Sigmoid colon (tissue), 7 donors: ENCODE data around the gene MKRN1. TPM values are rescaled to one million over a fixed set of nuclear protein-coding genes. Genes with fewer than 3 reads are reported as not detected.

Experiments used
- DNase-seq: peaks from one replicate; pipeline ENCODE4 v3.0.0-alpha.2; 2019
- H3K27ac ChIP-seq, 4 donors: fragments of 200-600 bp; sonication (generic); one replicate each; pipeline ENCODE4 v1.5.1; 2016 to 2019; ENCODE audit warnings: mild to moderate bottlenecking in 1 of 4
- H3K27me3 ChIP-seq, 3 donors: fragments of 200-600 bp; sonication (generic); one replicate each; pipeline ENCODE4 v1.5.1; 2019; ENCODE audit warnings: mild to moderate bottlenecking in 1 of 3
- H3K36me3 ChIP-seq, 4 donors: fragments of 200-600 bp; sonication (generic); one replicate each; pipeline ENCODE4 v1.5.1; 2016 to 2019
- H3K4me1 ChIP-seq, 4 donors: fragments of 200-600 bp; sonication (generic); one replicate each; pipeline ENCODE4 v1.5.1; 2017 to 2019
- H3K4me3 ChIP-seq, 4 donors: fragments of 200-600 bp; sonication (generic); one replicate each; pipeline ENCODE4 v1.5.1; 2017 to 2019; ENCODE audit warnings: mild to moderate bottlenecking in 2 of 4, moderate library complexity in 1 of 4
- H3K9me3 ChIP-seq, 4 donors: fragments of 200-600 bp in 3 of 4; sonication (generic) in 3 of 4; one replicate each; pipeline versions ENCODE4 v1.5.1 to v1.6.1; 2013 to 2019
- EP300 ChIP-seq, 4 donors: sonication (generic); formaldehyde crosslinking; IDR thresholded peaks; one replicate each; pipeline ENCODE4 v1.6.1; 2017; ENCODE audit warnings: antibody characterized with exemption in 4 of 4
- POLR2A ChIP-seq, 2 donors: fragments of 450-650 bp; IDR thresholded peaks; one replicate each; pipeline ENCODE4 v1.6.1; 2016; ENCODE audit warnings: antibody characterized with exemption in 2 of 2, mild to moderate bottlenecking in 2 of 2, moderate library complexity in 2 of 2
- POLR2AphosphoS5 ChIP-seq, 4 donors: sonication (generic); formaldehyde crosslinking; IDR thresholded peaks; one replicate each; pipeline ENCODE4 v1.6.1; 2017; ENCODE audit warnings: antibody characterized with exemption in 4 of 4
- WGBS, 2 donors: extraction: QIAGEN DNeasy Blood & Tissue Kit; methylation state at CpG; one replicate each; pipeline ENCODE4 v1.1.7; 2013; 5-methylcytosine and 5-hydroxymethylcytosine counted together
- intact Hi-C: fragments of 100-400 bp; cut with DNase I; formaldehyde crosslinking; loops from one replicate; pipeline ENCODE4 v1.15.1; 2023
- polyA plus RNA-seq, 3 donors: library from polyadenylated mRNA; stranded (reverse); fragments of 200-250 nt; gene quantifications; one replicate each; pipeline ENCODE4 v1.2.3, GENCODE V29; 2013
- total RNA-seq, 4 donors: library from RNA; depleted of rRNA; stranded (reverse); fragments of >200 nt; gene quantifications; one replicate each; pipeline ENCODE4 v1.1.0, GENCODE V29; 2016
- TF ChIP-seq, protein P1 (sequence below), 4 experiments: fragments of 450-650 bp in 3 of 4; fragments of 200-600 bp in 1 of 4; IDR thresholded peaks; one replicate each; pipeline ENCODE4 v1.5.1; 2016 to 2019; ENCODE audit warnings: antibody characterized with exemption in 4 of 4, mild to moderate bottlenecking in 3 of 4, moderate library complexity in 2 of 4
- donor health status: healthy with polysubstance abuse.
- donor health status: Bipolar disorder and iron deficiency.
- donor health status: healthy.

MKRN1 gene
- total and polyA plus RNA-seq, 7 donors: 63.5 to 118 (median 73.7) TPM

DNA sequence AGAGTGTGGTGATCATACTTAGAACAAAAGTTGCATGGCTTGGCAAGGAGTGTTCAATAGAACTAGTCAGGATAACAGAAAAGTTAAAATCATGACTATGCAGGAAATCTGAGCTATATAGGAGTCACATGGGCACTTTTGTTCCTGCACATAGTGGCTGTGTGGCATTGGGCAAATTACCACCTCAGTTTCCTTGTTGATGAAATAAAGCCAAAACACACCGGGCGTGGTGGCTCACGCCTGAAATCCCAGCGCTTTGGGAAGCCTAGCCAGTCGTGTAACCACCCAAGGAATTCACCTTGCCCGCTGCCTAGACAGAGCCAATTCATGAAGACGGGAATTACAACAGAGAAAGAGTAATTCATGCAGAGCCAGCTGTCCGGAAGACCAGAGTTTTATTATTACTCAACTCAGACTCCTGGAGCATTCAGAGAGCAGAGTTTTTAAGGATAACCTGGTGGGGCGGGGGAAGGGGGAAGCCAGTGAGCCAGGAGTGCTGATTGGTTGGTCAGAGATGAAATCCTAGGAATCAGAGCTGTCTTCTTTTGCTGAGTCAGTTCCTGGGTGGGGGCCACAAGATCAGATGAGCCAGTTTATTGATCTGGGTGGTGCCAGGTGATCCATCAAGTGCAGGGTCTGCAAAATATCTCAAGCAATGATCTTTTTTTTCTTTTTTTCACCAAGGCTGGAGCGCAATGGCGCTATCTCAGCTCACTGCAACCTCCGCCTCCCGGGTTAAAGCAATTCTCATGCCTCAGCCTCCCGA, 6.4 kb upstream of the MKRN1 start:
- H3K4me1 ChIP-seq: no peaks in the 10 kb centered on the region
- H3K27ac ChIP-seq: no peak overlapping the region
- no peak for DNase-seq
- WGBS, 2 donors: 39 to 71% methylated on average over 14 of the region's 14 CpGs
- no peaks in the 10 kb centered on the region for H3K27me3 ChIP-seq
- H3K4me3 ChIP-seq: no peak overlapping the region
- intact Hi-C loops: no loop called here
- no peaks in the 10 kb centered on the region for H3K9me3 ChIP-seq
- H3K36me3 ChIP-seq: no peaks in the 10 kb centered on the region
- TF ChIP-seq POLR2A (IDR thresholded peaks at IDR 0.05) (no peak), POLR2AphosphoS5 (IDR thresholded peaks at IDR 0.05) (no peak), EP300 (IDR thresholded peaks at IDR 0.05) (no peak)
- TF ChIP-seq, protein P1, sequence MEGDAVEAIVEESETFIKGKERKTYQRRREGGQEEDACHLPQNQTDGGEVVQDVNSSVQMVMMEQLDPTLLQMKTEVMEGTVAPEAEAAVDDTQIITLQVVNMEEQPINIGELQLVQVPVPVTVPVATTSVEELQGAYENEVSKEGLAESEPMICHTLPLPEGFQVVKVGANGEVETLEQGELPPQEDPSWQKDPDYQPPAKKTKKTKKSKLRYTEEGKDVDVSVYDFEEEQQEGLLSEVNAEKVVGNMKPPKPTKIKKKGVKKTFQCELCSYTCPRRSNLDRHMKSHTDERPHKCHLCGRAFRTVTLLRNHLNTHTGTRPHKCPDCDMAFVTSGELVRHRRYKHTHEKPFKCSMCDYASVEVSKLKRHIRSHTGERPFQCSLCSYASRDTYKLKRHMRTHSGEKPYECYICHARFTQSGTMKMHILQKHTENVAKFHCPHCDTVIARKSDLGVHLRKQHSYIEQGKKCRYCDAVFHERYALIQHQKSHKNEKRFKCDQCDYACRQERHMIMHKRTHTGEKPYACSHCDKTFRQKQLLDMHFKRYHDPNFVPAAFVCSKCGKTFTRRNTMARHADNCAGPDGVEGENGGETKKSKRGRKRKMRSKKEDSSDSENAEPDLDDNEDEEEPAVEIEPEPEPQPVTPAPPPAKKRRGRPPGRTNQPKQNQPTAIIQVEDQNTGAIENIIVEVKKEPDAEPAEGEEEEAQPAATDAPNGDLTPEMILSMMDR (IDR thresholded peaks at IDR 0.05): no peak

DNA sequence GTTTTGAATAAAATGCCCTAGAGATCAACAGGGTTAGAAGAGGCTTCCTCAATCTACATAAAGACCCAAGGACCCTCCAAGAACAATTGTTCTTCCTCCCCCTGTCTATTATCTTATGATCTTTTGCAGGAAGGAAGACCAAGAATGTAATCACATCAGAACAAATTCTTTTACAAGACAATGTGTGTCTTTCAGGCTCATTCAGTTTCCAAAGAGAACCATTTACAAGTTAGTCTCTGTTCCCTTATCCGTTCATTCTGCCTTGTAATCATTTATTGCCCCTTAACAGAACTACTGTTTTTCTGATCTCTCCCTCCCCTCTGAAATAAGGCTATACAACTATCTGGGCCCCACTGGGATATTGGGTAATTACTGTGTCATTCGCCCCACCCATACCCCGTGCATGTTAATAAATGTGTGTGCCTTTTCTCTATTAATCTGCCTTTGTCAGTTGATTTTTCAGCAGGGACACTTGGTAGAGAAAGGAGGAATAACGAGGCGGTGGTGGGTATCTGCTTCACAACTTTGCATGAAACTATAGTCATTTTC, 5.7 kb upstream of the MKRN1 start:
- H3K4me1 ChIP-seq: no peaks in the 10 kb centered on the region
- intact Hi-C loops: no loop called here
- no peaks in the 10 kb centered on the region for H3K9me3 ChIP-seq
- WGBS, 2 donors: 24 to 60% methylated on average over 5 of the region's 5 CpGs
- no peak overlapping the region for H3K27ac ChIP-seq
- H3K36me3 ChIP-seq: no peaks in the 10 kb centered on the region
- no peak for DNase-seq
- TF ChIP-seq POLR2AphosphoS5 (IDR thresholded peaks at IDR 0.05) (no peak), POLR2A (IDR thresholded peaks at IDR 0.05) (no peak), EP300 (IDR thresholded peaks at IDR 0.05) (no peak)
- TF ChIP-seq, protein P1 (IDR thresholded peaks at IDR 0.05): no peak
- H3K27me3 ChIP-seq: no peaks in the 10 kb centered on the region
- H3K4me3 ChIP-seq: no peak overlapping the region

DNA sequence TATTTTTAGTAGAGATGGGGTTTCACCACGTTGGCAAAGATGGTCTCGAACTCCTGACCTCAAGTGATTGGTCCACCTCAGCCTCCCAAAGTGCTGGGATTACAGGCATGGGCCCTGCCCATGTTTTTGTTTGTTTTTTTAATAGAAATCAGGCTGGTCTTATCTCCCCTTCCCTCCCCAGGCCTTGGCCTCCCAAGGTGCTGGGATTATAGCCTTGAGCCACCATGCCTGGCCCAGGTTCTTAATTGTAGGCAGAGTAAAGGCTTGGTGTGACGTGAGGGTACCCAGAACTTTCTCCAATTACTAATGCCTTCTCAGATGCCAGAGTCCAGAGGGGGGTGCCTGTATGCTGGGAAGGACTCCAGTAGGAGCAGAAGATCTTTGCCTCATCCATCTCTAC, 5.2 kb upstream of the MKRN1 start:
- no peak overlapping the region for H3K27ac ChIP-seq
- WGBS, 2 donors: 85 to 89% methylated on average over 3 of the region's 3 CpGs

DNA sequence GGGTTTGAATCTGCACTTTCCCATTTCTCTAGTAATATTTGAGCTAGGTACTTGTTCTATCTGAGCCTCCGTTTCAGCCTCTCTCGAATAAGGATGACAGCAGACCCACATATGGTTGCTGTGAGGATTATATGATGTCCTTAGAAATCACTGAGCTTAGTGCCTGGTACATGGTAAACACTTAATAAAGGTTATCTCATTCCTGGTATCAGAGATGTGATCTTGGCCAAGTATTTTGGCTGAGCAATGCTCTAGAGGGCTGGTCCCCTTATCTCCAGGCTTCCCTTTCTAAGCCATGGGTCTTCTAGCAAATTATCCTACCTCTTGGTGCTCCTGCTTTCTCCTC, 407 bp upstream of the MKRN1 start:
- 1% methylated on average over 2 of the region's 2 CpGs for WGBS, 2 donors
- no peak for TF ChIP-seq POLR2AphosphoS5 (IDR thresholded peaks at IDR 0.05)
- TF ChIP-seq EP300 (IDR thresholded peaks at IDR 0.05): no peak
- TF ChIP-seq, protein P1 (IDR thresholded peaks at IDR 0.05): no peak
- no peak for TF ChIP-seq POLR2A (IDR thresholded peaks at IDR 0.05)
- Histone ChIP-seq H3K27ac (peak overlapping the region; percentile 87 to 96 (median 90)), H3K36me3 (no peaks in the 10 kb centered on the region), H3K9me3 (no peaks in the 10 kb centered on the region), H3K27me3 (no peaks in the 10 kb centered on the region), H3K4me1 (peaks cover 0 to 34% (median 22%) of the 10 kb centered on the region in 4 donors), H3K4me3 (peak overlapping the region; percentile 86 to 99 (median 98))
- no peak for DNase-seq
- intact Hi-C loops: loop anchor here (5.0 to 10.0 kb wide), 3 partner anchors 38 to 535 kb away; partner anchors contain the start of genes KDM7A and MRPS33

More for the DNA sequence above, 5.2 kb upstream of the MKRN1 start:
- DNase-seq: no peak
- Histone ChIP-seq H3K9me3 (no peaks in the 10 kb centered on the region), H3K36me3 (no peaks in the 10 kb centered on the region), H3K27me3 (no peaks in the 10 kb centered on the region), H3K4me1 (peaks cover 0 to 4% (median 2%) of the 10 kb centered on the region in 4 donors), H3K4me3 (no peak overlapping the region)
- TF ChIP-seq POLR2A (IDR thresholded peaks at IDR 0.05) (no peak), EP300 (IDR thresholded peaks at IDR 0.05) (no peak), POLR2AphosphoS5 (IDR thresholded peaks at IDR 0.05) (no peak)
- TF ChIP-seq, protein P1 (IDR thresholded peaks at IDR 0.05): no peak
- intact Hi-C loops: no loop called here
